GM12872 (cell line): ENCODE data around the gene PRTFDC1.

Experiments used
- CTCF ChIP-seq: IDR thresholded peaks from 3 replicates; pipeline ENCODE4 v1.5.1; 2011; ENCODE audit warnings: low read depth, mild to moderate bottlenecking, low read length, moderate library complexity; ENCODE audit not compliant: insufficient read depth

The PRTFDC1 gene

GRCh38 chr10:24822590-24822989, 129.8 kb downstream of the PRTFDC1 start:
- TF ChIP-seq CTCF: no peak

DNA sequence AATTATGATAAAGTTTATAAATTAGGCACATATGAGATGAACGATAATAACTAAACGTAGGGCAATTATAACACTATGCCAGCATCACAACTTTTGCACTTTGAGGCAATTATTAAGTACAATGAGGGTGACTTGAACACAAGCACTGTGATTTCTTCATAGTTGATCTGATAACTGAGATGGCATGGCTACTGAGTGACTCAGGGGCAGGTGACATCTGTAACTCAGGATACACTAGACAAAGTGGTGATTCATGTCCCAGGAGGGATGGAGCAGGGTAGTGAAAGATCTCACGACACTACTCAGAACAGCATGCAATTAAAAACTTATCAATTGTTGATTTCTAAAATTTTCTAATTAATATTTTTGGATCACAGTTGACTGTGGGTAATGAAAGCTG, 130.4 kb downstream of the PRTFDC1 start:
- TF ChIP-seq CTCF: no peak

DNA sequence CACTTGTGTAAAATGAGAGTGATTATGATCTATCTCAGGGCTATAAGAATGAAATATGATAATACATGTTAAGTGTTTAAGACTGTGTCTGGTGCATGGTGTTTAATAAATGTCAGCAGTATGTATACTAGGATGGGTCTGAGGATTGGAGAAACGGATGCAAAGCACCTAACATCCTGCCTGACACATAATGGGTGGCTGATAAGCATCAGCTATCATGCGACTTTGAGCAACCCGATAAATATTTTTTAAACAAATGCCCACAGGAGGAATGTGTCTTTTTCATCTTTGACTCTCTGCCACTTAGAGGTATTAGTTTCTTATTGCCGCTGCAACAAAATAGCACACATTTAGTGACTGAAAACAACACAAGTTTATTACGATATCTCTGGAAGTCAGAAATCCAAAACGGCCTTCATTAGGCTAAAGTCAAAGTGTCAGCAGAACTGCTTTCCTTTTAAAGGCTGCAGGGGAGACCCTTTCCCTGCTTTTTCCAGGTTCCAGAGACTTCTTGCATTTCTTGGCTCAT, 135.5 kb downstream of the PRTFDC1 start:
- TF ChIP-seq CTCF: no peak

- no peak for TF ChIP-seq CTCF
These were observed 137.7 kb downstream of the PRTFDC1 start for GRCh38 chr10:24814568-24815313.

DNA sequence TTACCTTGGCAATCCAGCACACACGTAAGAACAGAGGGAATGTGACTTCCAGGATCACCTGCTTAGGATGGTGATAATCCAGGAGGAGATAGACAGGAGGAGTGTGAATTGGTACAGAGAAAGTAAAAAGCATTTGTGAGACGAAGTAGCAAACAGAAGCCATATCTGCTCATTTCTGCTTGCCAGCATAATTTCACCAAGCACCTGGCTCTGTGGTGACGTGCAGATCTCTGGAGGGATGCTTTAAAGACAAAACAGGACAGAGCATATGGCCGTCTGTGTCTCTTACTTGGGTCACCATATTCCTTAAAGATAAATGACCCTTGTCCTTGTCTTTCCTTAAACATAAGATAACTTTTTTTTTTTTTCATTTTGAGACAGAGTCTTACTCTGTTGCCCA, 138.6 kb downstream of the PRTFDC1 start:
- TF ChIP-seq CTCF: no peak

GRCh38 chr10:24806262-24806661, 146.1 kb downstream of the PRTFDC1 start:
- no peak for TF ChIP-seq CTCF

DNA sequence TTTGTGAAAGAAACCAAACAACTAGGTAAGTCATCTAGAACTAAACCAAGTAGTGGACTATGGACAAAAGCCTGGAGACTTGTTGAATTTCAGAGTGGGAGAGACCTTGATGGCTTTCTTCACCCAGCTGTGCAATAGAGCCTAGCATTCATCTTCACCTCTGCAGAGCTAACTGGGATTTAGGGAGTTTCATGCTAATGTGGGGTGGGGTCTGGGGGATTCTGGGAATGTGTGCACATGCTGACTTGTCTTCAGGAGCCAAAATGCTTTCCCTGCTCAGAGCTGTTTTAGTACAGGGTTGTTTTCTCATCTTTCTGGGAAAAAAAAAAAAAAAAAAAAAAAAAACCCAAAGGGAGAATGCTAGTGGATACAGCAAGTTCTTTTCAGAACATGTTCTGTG, 147.4 kb downstream of the PRTFDC1 start:
- no peak for TF ChIP-seq CTCF
